Natural killer cell (primary cell): ENCODE measurements around the gene NSD1. TPM values are rescaled to one million over a fixed set of nuclear protein-coding genes. Genes with fewer than 3 reads are reported as not detected.

ENCODE experiments used
- ATAC-seq, 3 donors: fragments of 150-1000 bp in 2 of 3; fragments of 200-7000 bp in 1 of 3; cut with Tn5 transposase; 1 replicate in 1 of 3; 2 replicates in 2 of 3; pipeline ENCODE4 v1.10.0; 2021; ENCODE audit warnings: mild to moderate bottlenecking in 2 of 3, moderate library complexity in 2 of 3
- DNase-seq, 2 donors: peaks; one replicate each; pipeline versions ENCODE4 v3.0.0 to v3.0.0-alpha.2; 2013 to 2021; ENCODE audit warnings: mixed read lengths in 1 of 2
- H3K27ac ChIP-seq: one replicate; pipeline ENCODE4 v1.5.1; 2013; ENCODE audit warnings: mild to moderate bottlenecking, low read length
- H3K27me3 ChIP-seq: one replicate; pipeline ENCODE4 v1.6.1; 2013; ENCODE audit warnings: low read length; ENCODE audit not compliant: control insufficient read depth, insufficient read depth
- H3K36me3 ChIP-seq: one replicate; pipeline ENCODE4 v1.6.1; 2013; ENCODE audit warnings: low read length; ENCODE audit not compliant: control insufficient read depth, insufficient read depth
- H3K4me1 ChIP-seq: one replicate; pipeline ENCODE4 v1.6.1; 2013; ENCODE audit warnings: low read length; ENCODE audit not compliant: control insufficient read depth, insufficient read depth
- H3K4me3 ChIP-seq: one replicate; pipeline ENCODE4 v1.5.1; 2013; ENCODE audit warnings: low read length
- H3K9me3 ChIP-seq: one replicate; pipeline ENCODE4 v1.6.1; 2013; ENCODE audit warnings: low read length; ENCODE audit not compliant: control insufficient read depth, insufficient read depth
- H3K27ac Mint-ChIP-seq, 2 donors: one replicate each; pipeline ENCODE4 v1.8.0; 2022; ENCODE audit warnings: mild to moderate bottlenecking in 2 of 2, mixed read lengths in 2 of 2, moderate library complexity in 1 of 2
- H3K27me3 Mint-ChIP-seq, 2 donors: one replicate each; pipeline ENCODE4 v1.8.0; 2022; ENCODE audit warnings: low read depth in 2 of 2, mixed read lengths in 2 of 2
- H3K36me3 Mint-ChIP-seq: one replicate; pipeline ENCODE4 v1.8.0; 2022; ENCODE audit warnings: mixed read lengths
- H3K4me1 Mint-ChIP-seq, 2 donors: one replicate each; pipeline ENCODE4 v1.8.0; 2022; ENCODE audit warnings: mixed read lengths in 2 of 2
- H3K4me3 Mint-ChIP-seq: one replicate; pipeline ENCODE4 v1.8.0; 2022; ENCODE audit warnings: mild to moderate bottlenecking, moderate library complexity, mixed read lengths
- H3K9me3 Mint-ChIP-seq, 2 donors: one replicate each; pipeline ENCODE4 v1.8.0; 2022; ENCODE audit warnings: mixed read lengths in 2 of 2
- WGBS: methylation state at CpG from one replicate; pipeline ENCODE4 v1.1.7; 2013; ENCODE audit warnings: missing lambda C conversion rate; ENCODE audit not compliant: insufficient coverage; 5-methylcytosine and 5-hydroxymethylcytosine counted together
- intact Hi-C: fragments of 100-400 bp; cut with micrococcal nuclease; formaldehyde crosslinking; loops from one replicate; pipeline ENCODE4 v1.14.2; 2022
- total RNA-seq, 4 donors: library from RNA; stranded (reverse); fragments of 120-200 nt in 1 of 4; gene quantifications; one replicate each; pipeline versions ENCODE4 v1.2.3 to v1.2.4, GENCODE V29; 2013 to 2022
- TF ChIP-seq, protein P1 (sequence below): fragments of 200-600 bp; IDR thresholded peaks from one replicate; pipeline ENCODE4 v1.8.0; 2022; ENCODE audit warnings: antibody characterized with exemption

The NSD1 gene
- total RNA-seq, 3 donors from 2014 or later (not counting 1 experiment from before 2014, with no cell fraction given) = 117 to 147 (median 143) TPM

DNA sequence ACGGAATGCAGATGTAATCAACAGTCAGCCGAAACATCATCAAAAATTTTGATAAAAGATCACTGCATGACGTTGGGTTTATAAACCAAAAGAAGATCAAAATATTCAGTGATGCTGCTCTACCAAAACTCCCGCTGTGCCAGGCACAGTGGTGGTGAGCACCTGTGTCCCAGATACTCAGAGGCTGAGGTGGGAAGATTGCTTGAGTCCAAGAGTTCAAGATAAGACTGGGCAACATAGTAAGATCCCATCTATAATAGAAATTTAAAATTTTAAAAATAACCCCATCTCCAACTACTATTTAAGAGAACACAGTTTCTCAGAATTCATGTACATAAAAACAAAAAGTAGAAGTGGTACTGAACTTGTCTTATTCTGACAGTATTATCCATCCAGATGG is 214.1 kb downstream of the NSD1 start:
- TF ChIP-seq, protein P1, sequence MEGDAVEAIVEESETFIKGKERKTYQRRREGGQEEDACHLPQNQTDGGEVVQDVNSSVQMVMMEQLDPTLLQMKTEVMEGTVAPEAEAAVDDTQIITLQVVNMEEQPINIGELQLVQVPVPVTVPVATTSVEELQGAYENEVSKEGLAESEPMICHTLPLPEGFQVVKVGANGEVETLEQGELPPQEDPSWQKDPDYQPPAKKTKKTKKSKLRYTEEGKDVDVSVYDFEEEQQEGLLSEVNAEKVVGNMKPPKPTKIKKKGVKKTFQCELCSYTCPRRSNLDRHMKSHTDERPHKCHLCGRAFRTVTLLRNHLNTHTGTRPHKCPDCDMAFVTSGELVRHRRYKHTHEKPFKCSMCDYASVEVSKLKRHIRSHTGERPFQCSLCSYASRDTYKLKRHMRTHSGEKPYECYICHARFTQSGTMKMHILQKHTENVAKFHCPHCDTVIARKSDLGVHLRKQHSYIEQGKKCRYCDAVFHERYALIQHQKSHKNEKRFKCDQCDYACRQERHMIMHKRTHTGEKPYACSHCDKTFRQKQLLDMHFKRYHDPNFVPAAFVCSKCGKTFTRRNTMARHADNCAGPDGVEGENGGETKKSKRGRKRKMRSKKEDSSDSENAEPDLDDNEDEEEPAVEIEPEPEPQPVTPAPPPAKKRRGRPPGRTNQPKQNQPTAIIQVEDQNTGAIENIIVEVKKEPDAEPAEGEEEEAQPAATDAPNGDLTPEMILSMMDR = no peak
- Mint-ChIP-seq H3K27me3 (no peaks in the 10 kb centered on the region), H3K9me3 (no peaks in the 10 kb centered on the region), H3K4me1 (peaks cover 41 to 44% of the 10 kb centered on the region in 2 donors), H3K36me3 (no peaks in the 10 kb centered on the region), H3K4me3 (no peak overlapping the region), H3K27ac (no peak overlapping the region)
- 93% methylated on average over 4 of the region's 4 CpGs for WGBS
- Histone ChIP-seq H3K36me3 (peaks cover 26% of the 10 kb centered on the region), H3K4me3 (no peak overlapping the region), H3K4me1 (peaks cover 33% of the 10 kb centered on the region), H3K27me3 (no peaks in the 10 kb centered on the region), H3K9me3 (no peaks in the 10 kb centered on the region), H3K27ac (no peak overlapping the region)
- intact Hi-C loops = no loop called here
- ATAC-seq (no peak), DNase-seq (no peak)

DNA sequence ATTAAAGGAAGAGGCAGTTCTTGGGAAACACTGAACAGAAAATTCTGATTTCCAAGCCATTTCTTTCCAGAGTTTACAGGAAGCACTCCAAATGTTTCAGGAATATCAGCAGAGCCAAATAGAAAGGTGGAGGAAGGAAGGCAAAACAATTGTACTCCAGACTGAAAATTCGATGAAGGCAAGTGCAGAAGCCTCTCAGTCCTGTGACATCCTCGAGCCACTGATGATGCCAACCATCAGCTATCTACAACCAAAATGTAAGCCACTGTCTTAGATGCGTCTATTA is 215.7 kb downstream of the NSD1 start:
- Histone ChIP-seq H3K4me3 (no peak overlapping the region), H3K9me3 (no peaks in the 10 kb centered on the region), H3K27ac (no peak overlapping the region), H3K27me3 (no peaks in the 10 kb centered on the region), H3K36me3 (peaks cover 23% of the 10 kb centered on the region), H3K4me1 (peaks cover 33% of the 10 kb centered on the region)
- ATAC-seq = no peak
- DNase-seq = no peak
- H3K36me3 Mint-ChIP-seq = no peaks in the 10 kb centered on the region
- H3K27me3 Mint-ChIP-seq = no peaks in the 10 kb centered on the region
- 75% methylated on average over 3 of the region's 3 CpGs for whole genome bisulfite sequencing
- TF ChIP-seq, protein P1 = no peak
- peak overlapping the region; percentile 78 for H3K4me3 Mint-ChIP-seq
- H3K27ac Mint-ChIP-seq = peak overlapping the region; percentile 98 to 99
- intact Hi-C loops = no loop called here
- H3K9me3 Mint-ChIP-seq = no peaks in the 10 kb centered on the region
- H3K4me1 Mint-ChIP-seq = peaks cover 42 to 44% of the 10 kb centered on the region in 2 donors

DNA sequence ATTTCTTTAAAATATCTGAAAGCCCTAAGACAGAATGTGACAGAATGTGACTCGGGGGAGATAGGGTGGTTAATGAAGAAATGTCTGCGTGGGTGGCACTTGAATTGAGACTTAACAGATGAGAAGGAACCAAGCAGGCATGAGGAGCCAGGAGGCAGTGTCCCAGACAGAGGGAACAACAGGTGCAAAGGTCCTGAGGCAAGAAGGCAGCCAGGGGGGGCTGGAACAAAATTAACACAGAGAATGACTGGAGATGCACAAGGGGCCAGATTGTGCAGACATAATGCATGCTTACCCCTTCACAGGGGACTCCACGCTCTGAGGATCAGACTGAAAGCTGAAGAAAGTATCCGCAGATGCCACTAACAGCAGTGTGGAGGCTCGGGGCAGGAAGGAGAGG is 216.2 kb downstream of the NSD1 start:
- no peaks in the 10 kb centered on the region for H3K36me3 Mint-ChIP-seq
- Histone ChIP-seq H3K27me3 (no peaks in the 10 kb centered on the region), H3K4me3 (no peak overlapping the region), H3K36me3 (peaks cover 23% of the 10 kb centered on the region), H3K4me1 (peaks cover 33% of the 10 kb centered on the region), H3K27ac (no peak overlapping the region), H3K9me3 (no peaks in the 10 kb centered on the region)
- no peaks in the 10 kb centered on the region for H3K9me3 Mint-ChIP-seq
- intact Hi-C loops = loop anchor here (2.0 kb wide), 1 partner anchor 77 kb away; the partner anchor contains the start of gene GRK6
- TF ChIP-seq, protein P1 = no peak
- H3K4me3 Mint-ChIP-seq = peak overlapping the region; percentile 78
- H3K4me1 Mint-ChIP-seq = peaks cover 46 to 48% of the 10 kb centered on the region in 2 donors
- no peak for DNase-seq
- H3K27me3 Mint-ChIP-seq = no peaks in the 10 kb centered on the region
- WGBS = 85% methylated on average over 5 of the region's 5 CpGs
- peak overlapping the region; percentile 98 to 99 for H3K27ac Mint-ChIP-seq
- ATAC-seq = no peak

Other genes starting within 250 kb of the NSD1 start
- 10 to 100 TPM in 2 of 3 donors, 1 to 10 TPM in 1; 6.6 to 56.1 (median 26.2) TPM for gene HK3, start 234.4 kb upstream of the NSD1 start, total RNA-seq
- 10 to 100 TPM; 55.1 to 75.7 (median 57.3) TPM for gene UIMC1, start 127.0 kb upstream of the NSD1 start, total RNA-seq
- gene ZNF346, start 111.1 kb upstream of the NSD1 start, total RNA-seq = 10 to 100 TPM; 20.2 to 27.9 (median 21.6) TPM
- gene FGFR4, start 46.9 kb upstream of the NSD1 start, total RNA-seq = 1 to 10 TPM in 2 of 3 donors, under 1 TPM in 1; 0.72 to 1.5 (median 1.3) TPM
- gene RAB24, start 169.9 kb downstream of the NSD1 start, total RNA-seq = 10 to 100 TPM; 42.5 to 55.4 (median 49.5) TPM
- 10 to 100 TPM; 76.6 to 99.3 (median 91.6) TPM for gene PRELID1, start 170.0 kb downstream of the NSD1 start, total RNA-seq
- gene MXD3, start 178.1 kb downstream of the NSD1 start, total RNA-seq = 10 to 100 TPM; 10.9 to 15.0 (median 15.0) TPM
- 100 to 1,000 TPM; 112 to 124 (median 114) TPM for gene LMAN2, start 217.9 kb downstream of the NSD1 start, total RNA-seq
- 10 to 100 TPM; 57.3 to 87.0 (median 66.1) TPM for gene RGS14, start 224.2 kb downstream of the NSD1 start, total RNA-seq